Measurements from ENCODE around the gene RFFL. TPM values are rescaled to one million over a fixed set of nuclear protein-coding genes. Genes with fewer than 3 reads are reported as not detected.

Gene RFFL
- total RNA-seq, 4 donors from 2014 or later: 16.7 to 43.8 (median 30.8) TPM

- 38 to 86% methylated on average over 1 to 3 of the region's 3 CpGs for WGBS, 2 donors (ENCODE audit: low coverage in 1 of 2)
- TF ChIP-seq, protein P1, sequence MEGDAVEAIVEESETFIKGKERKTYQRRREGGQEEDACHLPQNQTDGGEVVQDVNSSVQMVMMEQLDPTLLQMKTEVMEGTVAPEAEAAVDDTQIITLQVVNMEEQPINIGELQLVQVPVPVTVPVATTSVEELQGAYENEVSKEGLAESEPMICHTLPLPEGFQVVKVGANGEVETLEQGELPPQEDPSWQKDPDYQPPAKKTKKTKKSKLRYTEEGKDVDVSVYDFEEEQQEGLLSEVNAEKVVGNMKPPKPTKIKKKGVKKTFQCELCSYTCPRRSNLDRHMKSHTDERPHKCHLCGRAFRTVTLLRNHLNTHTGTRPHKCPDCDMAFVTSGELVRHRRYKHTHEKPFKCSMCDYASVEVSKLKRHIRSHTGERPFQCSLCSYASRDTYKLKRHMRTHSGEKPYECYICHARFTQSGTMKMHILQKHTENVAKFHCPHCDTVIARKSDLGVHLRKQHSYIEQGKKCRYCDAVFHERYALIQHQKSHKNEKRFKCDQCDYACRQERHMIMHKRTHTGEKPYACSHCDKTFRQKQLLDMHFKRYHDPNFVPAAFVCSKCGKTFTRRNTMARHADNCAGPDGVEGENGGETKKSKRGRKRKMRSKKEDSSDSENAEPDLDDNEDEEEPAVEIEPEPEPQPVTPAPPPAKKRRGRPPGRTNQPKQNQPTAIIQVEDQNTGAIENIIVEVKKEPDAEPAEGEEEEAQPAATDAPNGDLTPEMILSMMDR (IDR thresholded peaks at IDR 0.05): no peak
- no peak for TF ChIP-seq POLR2A (IDR thresholded peaks at IDR 0.05)
- no peak for TF ChIP-seq POLR2AphosphoS5 (IDR thresholded peaks at IDR 0.05)
- no peak for TF ChIP-seq EP300 (IDR thresholded peaks at IDR 0.05)
- Histone ChIP-seq H3K9me3 (no peaks in the 10 kb centered on the region), H3K4me3 (no peak overlapping the region), H3K27me3 (no peaks in the 10 kb centered on the region), H3K4me1 (peaks cover 0 to 9% (median 0%) of the 10 kb centered on the region in 3 donors), H3K36me3 (no peaks in the 10 kb centered on the region), H3K27ac (no peak overlapping the region)
- ATAC-seq: no peak
Observed at GRCh38 chr17:34974794-34975785, 88.4 kb downstream of the RFFL start.

- no peak overlapping the region for H3K27ac ChIP-seq
Observed at GRCh38 chr17:34974179-34974578, 89.3 kb downstream of the RFFL start.

DNA sequence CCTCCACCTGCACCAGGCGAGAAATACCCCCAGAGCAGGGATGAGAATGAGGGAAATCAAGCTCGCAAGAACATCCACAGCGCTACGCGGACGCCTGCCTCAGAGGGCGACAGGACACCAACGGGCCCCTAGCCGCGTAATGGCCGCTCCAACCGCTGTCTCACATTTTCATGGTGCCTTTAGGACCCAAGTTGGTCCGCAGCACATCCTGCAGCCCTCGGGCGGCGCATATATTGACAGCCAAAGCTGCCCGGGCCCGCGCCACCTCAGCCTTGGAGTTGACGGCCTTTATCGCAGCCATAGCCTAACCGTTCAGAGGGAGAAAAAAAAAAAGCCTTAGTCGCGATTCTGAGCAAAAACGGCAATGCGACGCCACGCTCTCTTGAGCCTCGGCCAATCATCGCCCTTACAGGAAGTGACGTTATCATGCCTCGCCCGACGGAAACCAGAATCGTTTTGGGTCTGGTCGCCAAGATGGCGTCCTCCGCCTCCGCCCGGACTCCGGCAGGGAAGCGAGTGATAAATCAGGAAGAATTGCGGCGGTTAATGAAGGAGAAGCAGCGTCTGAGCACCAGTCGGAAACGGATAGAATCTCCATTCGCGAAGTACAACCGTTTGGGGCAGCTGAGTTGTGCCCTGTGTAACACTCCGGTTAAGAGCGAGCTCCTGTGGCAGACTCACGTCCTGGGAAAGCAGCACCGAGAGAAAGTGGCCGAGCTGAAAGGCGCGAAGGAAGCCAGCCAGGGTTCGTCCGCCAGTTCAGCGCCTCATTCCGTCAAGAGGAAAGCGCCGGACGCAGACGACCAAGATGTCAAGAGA is 102.2 kb downstream of the RFFL start, which contains the start of the genes CCT6B and ZNF830:
Gene CCT6B, minus strand, starts transcription at position 368 of the 819 bp plus-strand sequence. Its CDS starts 67 bp downstream, at position 301.
Gene ZNF830, plus strand, starts transcription at position 448 of the 819 bp plus-strand sequence. Its CDS starts 27 bp downstream, at position 475.
- Histone ChIP-seq H3K4me1 (peaks cover 0 to 27% (median 13%) of the 10 kb centered on the region in 3 donors), H3K27me3 (no peaks in the 10 kb centered on the region), H3K27ac (peak within 1 kb of the TSS; percentile 91 to 98 (median 94)), H3K36me3 (peaks cover 0 to 27% of the 10 kb centered on the region in 2 donors), H3K4me3 (peak within 1 kb of the TSS; percentile 86 to 88), H3K9me3 (no peaks in the 10 kb centered on the region)
- TF ChIP-seq, protein P1 (IDR thresholded peaks at IDR 0.05): peak in 2 of 4 experiments; percentile 10 to 19
- no peak for TF ChIP-seq EP300 (IDR thresholded peaks at IDR 0.05)
- TF ChIP-seq POLR2AphosphoS5 (IDR thresholded peaks at IDR 0.05): peak; percentile 96
- TF ChIP-seq POLR2A (IDR thresholded peaks at IDR 0.05): peak; percentile 35 to 63
- 0% methylated on average over 7 to 26 of the region's 65 CpGs for WGBS, 2 donors (ENCODE audit: low coverage in 1 of 2)
- peak; percentile 98 for ATAC-seq

More at GRCh38 chr17:34974179-34974578, 89.3 kb downstream of the RFFL start:
- no peaks in the 10 kb centered on the region for H3K9me3 ChIP-seq
- peaks cover 0 to 6% of the 10 kb centered on the region in 2 donors for H3K36me3 ChIP-seq
- no peaks in the 10 kb centered on the region for H3K27me3 ChIP-seq
- WGBS, 2 donors (ENCODE audit: low coverage in 1 of 2): 20 to 45% methylated on average over 2 of the region's 2 CpGs
- no peak for ATAC-seq
- no peak overlapping the region for H3K4me3 ChIP-seq
- H3K4me1 ChIP-seq: peaks cover 0 to under 1% (median 0%) of the 10 kb centered on the region in 3 donors
- no peak for TF ChIP-seq POLR2A (IDR thresholded peaks at IDR 0.05)

DNA sequence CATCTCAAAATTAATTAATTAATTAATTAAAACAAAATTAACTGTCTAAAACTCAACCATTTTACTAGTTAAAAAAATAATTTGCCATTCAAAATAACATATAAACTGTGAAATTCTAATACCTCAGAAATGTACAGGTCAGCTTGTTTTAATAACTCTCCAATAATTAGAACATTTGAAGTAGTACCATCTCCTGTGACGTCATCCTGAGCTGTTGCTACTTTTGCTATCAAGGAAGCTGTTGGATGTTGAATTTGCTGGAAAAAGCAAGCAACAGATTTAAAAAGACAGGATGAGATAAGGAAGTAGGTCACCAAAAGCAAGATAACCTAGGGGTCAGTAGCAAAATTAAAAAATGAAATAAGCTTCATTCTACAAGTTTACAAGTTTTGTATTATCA is 105.1 kb downstream of the RFFL start:
- 76 to 80% methylated on average over 1 of the region's 1 CpG for WGBS, 2 donors (ENCODE audit: low coverage in 1 of 2)
- Histone ChIP-seq H3K36me3 (no peaks in the 10 kb centered on the region), H3K4me1 (peaks cover 0 to 21% (median 11%) of the 10 kb centered on the region in 3 donors), H3K27ac (no peak overlapping the region), H3K9me3 (no peaks in the 10 kb centered on the region), H3K27me3 (no peaks in the 10 kb centered on the region), H3K4me3 (no peak overlapping the region)
- TF ChIP-seq POLR2A (IDR thresholded peaks at IDR 0.05) (no peak), EP300 (IDR thresholded peaks at IDR 0.05) (no peak), POLR2AphosphoS5 (IDR thresholded peaks at IDR 0.05) (no peak)
- TF ChIP-seq, protein P1 (IDR thresholded peaks at IDR 0.05): no peak
- no peak for ATAC-seq

Small RNAs within 50 kb of the gene (small RNA-seq; reads per million reads assigned to genes)
- gene AC004223.1 (0 reads per million in 4 donors), gene RNU6-840P (0 reads per million in 4 donors)

Other genes starting within 250 kb of the RFFL start
- gene CCT6B, start 102.2 kb downstream of the RFFL start, total RNA-seq: 1 to 10 TPM; 2.5 to 4.0 (median 2.8) TPM
- 10 to 100 TPM; 12.7 to 15.0 (median 13.5) TPM for gene ZNF830, start 102.2 kb downstream of the RFFL start, total RNA-seq
- 10 to 100 TPM; 25.0 to 36.3 (median 29.9) TPM for gene LIG3, start 83.2 kb downstream of the RFFL start, total RNA-seq
- 10 to 100 TPM in 2 of 4 donors, 1 to 10 TPM in 2; 5.1 to 11.1 (median 9.1) TPM for gene RAD51D, start 56.2 kb upstream of the RFFL start, total RNA-seq
- gene FNDC8, start 57.9 kb upstream of the RFFL start, total RNA-seq: not detected
- gene NLE1, start 78.6 kb upstream of the RFFL start, total RNA-seq: 10 to 100 TPM in 2 of 4 donors, 1 to 10 TPM in 2; 7.6 to 12.3 (median 9.3) TPM
- under 1 TPM in 3 of 4 donors, not detected in 1; 0.05 to 0.31 (median 0.13) TPM for gene UNC45B, start 84.1 kb upstream of the RFFL start, total RNA-seq
- gene SLC35G3, start 130.7 kb upstream of the RFFL start, total RNA-seq: not detected
- 10 to 100 TPM; 23.5 to 51.2 (median 31.1) TPM for gene SLFN5, start 179.4 kb upstream of the RFFL start, total RNA-seq